Testis (tissue), 2 donors: ENCODE data around the gene FSHR.

Experiments
- POLR2A ChIP-seq: fragments of 450-650 bp; IDR thresholded peaks from one replicate; pipeline ENCODE4 v1.6.1; 2017; ENCODE audit warnings: antibody characterized with exemption, mild to moderate bottlenecking, moderate library complexity
- TF ChIP-seq, protein P1 (sequence below), 3 experiments: fragments of 450-650 bp in 2 of 3; fragments of 200-600 bp in 1 of 3; sonication (generic) in 1 of 3; IDR thresholded peaks; one replicate each; pipeline ENCODE4 v1.5.1; 2016 to 2019; ENCODE audit warnings: antibody characterized with exemption in 3 of 3, mild to moderate bottlenecking in 2 of 3, moderate library complexity in 1 of 3

DNA sequence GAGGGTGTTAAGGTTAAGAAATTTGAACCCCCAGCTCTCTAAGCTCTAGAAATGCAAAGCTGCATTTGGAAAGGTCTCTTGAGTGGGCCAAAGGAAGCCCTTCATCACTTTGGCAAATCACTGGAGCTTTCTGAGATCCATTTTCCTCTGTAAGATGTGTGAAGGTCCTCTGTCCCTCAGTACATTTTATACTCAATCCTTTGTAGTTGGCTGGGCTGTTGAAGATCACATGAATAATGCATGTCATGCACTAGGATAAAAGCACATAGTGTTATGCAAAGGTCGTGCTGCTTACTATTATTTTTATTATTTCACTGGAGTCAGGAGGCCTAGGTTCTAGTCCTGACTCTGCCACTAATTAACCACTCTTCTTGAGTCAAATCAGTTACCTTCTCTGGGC, 124.9 kb downstream of the FSHR start:
- TF ChIP-seq, protein P1, sequence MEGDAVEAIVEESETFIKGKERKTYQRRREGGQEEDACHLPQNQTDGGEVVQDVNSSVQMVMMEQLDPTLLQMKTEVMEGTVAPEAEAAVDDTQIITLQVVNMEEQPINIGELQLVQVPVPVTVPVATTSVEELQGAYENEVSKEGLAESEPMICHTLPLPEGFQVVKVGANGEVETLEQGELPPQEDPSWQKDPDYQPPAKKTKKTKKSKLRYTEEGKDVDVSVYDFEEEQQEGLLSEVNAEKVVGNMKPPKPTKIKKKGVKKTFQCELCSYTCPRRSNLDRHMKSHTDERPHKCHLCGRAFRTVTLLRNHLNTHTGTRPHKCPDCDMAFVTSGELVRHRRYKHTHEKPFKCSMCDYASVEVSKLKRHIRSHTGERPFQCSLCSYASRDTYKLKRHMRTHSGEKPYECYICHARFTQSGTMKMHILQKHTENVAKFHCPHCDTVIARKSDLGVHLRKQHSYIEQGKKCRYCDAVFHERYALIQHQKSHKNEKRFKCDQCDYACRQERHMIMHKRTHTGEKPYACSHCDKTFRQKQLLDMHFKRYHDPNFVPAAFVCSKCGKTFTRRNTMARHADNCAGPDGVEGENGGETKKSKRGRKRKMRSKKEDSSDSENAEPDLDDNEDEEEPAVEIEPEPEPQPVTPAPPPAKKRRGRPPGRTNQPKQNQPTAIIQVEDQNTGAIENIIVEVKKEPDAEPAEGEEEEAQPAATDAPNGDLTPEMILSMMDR (IDR thresholded peaks at IDR 0.05): no peak
- no peak for TF ChIP-seq POLR2A
